ENCODE measurements around the gene NLRP2B.

GRCh38 chrX:57680160-57680559, at the start of gene NLRP2B:
- TF ChIP-seq CTCF (IDR thresholded peaks at IDR 0.05) (no peak), EP300 (IDR thresholded peaks at IDR 0.05) (no peak), POLR2AphosphoS5 (IDR thresholded peaks at IDR 0.05) (no peak)
